Panc1 (cell line): Measurements from ENCODE around the gene TEX35. TPM values are rescaled to one million over a fixed set of nuclear protein-coding genes. Genes with fewer than 3 reads are reported as not detected.

Experiments used
- ATAC-seq: fragments of 200-7000 bp; cut with Tn5 transposase; 2 replicates; pipeline ENCODE4 v1.9.1; 2020; ENCODE audit warnings: mild to moderate bottlenecking, moderate library complexity
- BruUV-seq: library from RNA; stranded (reverse); fragments of 400-500 nt; replicated peaks from 2 replicates; lab custom pipeline; 2021; lab: Mats Ljungman, UMichigan
- CTCF ChIA-PET: fragments of 300-600 bp; sonication (Branson Sonifier 250); formaldehyde crosslinking; loops from one replicate; lab custom pipeline; 2022; ENCODE audit warnings: antibody characterized with exemption; lab: Charles Lee
- POLR2A ChIA-PET: fragments of 300-600 bp; sonication (Branson Sonifier 250); formaldehyde crosslinking; loops from one replicate; lab custom pipeline; 2022; ENCODE audit warnings: antibody characterized with exemption; lab: Charles Lee
- DNase-seq: peaks from one replicate; pipeline ENCODE4 v3.0.0-alpha.2; 2010; ENCODE audit warnings: low read depth, low spot score
- H3K27ac ChIP-seq: 2 replicates; pipeline ENCODE4 v1.5.1; 2011; ENCODE audit warnings: mild to moderate bottlenecking, low read length, inconsistent platforms
- H3K27me3 ChIP-seq: fragments of 200-500 bp; sonication (Bioruptor generic); 2 replicates; pipeline ENCODE4 v1.6.0; 2014; ENCODE audit warnings: low read length, inconsistent platforms; ENCODE audit not compliant: control insufficient read depth, insufficient read depth
- H3K36me3 ChIP-seq: fragments of 200-500 bp; sonication (Bioruptor generic); 2 replicates; pipeline ENCODE4 v1.5.1; 2014; ENCODE audit warnings: inconsistent platforms, mild to moderate bottlenecking, low read length, moderate library complexity; ENCODE audit not compliant: control insufficient read depth, insufficient read depth
- H3K4me1 ChIP-seq: 2 replicates; pipeline ENCODE4 v1.5.1; 2011; ENCODE audit warnings: inconsistent platforms, mild to moderate bottlenecking, low read length, moderate library complexity; ENCODE audit not compliant: control insufficient read depth, insufficient read depth
- H3K4me3 ChIP-seq, 2 experiments: 2 replicates each; pipeline ENCODE4 v1.5.1; 2011 to 2012; ENCODE audit warnings: low read depth in 2 of 2, low read length in 2 of 2, mild to moderate bottlenecking in 2 of 2, inconsistent platforms in 1 of 2, moderate library complexity in 1 of 2
- H3K9me3 ChIP-seq: fragments of 200-500 bp; sonication (Bioruptor generic); 2 replicates; pipeline ENCODE4 v1.5.1; 2014; ENCODE audit warnings: low read depth, mild to moderate bottlenecking, inconsistent platforms, low read length, moderate library complexity; ENCODE audit not compliant: control insufficient read depth, insufficient read depth
- POLR2AphosphoS5 ChIP-seq: IDR thresholded peaks from 2 replicates; pipeline ENCODE4 v1.6.1; 2012; ENCODE audit warnings: mild to moderate bottlenecking, low read depth, low read length, moderate library complexity
- SIN3A ChIP-seq: IDR thresholded peaks from 2 replicates; pipeline ENCODE4 v1.6.1; 2012; ENCODE audit warnings: low read depth, mild to moderate bottlenecking, low read length, moderate library complexity, borderline replicate concordance; ENCODE audit not compliant: insufficient read depth
- TCF7L2 ChIP-seq: IDR thresholded peaks from 2 replicates; pipeline ENCODE4 v1.6.1; 2011; ENCODE audit warnings: mild to moderate bottlenecking, low read depth, low read length, inconsistent platforms
- in situ Hi-C: cut with HindIII; loops from 2 replicates; pipeline ENCODE4 v1.10.0; 2016; ENCODE audit warnings: low sequenced_read_pairs, low pct_unique_long_range_greater_than_20kb
- intact Hi-C: fragments of 100-400 bp; cut with micrococcal nuclease; formaldehyde crosslinking; loops from one replicate; pipeline ENCODE4 v1.10.0; 2022; ENCODE audit not compliant: unreplicated experiment
- total RNA-seq: library from RNA; stranded (reverse); gene quantifications from one replicate; pipeline ENCODE4 v1.2.1, GENCODE V29; 2021; ENCODE audit not compliant: unreplicated experiment
- TF ChIP-seq, protein P1 (sequence below), 2 experiments: IDR thresholded peaks; 2 replicates each; pipeline ENCODE4 v1.6.1; 2011 to 2012; ENCODE audit warnings: low read depth in 2 of 2, control low read depth in 1 of 2, low read length in 1 of 2, mild to moderate bottlenecking in 1 of 2, moderate library complexity in 1 of 2; ENCODE audit not compliant: insufficient read depth in 1 of 2
- TF ChIP-seq, protein P2 (sequence below): fragments of 450-650 bp; IDR thresholded peaks from 2 replicates; pipeline ENCODE4 v1.5.1; 2017; ENCODE audit warnings: mild to moderate bottlenecking

The TEX35 gene
- total RNA-seq, 1 experiment from 2014 or later, result not detected

DNA sequence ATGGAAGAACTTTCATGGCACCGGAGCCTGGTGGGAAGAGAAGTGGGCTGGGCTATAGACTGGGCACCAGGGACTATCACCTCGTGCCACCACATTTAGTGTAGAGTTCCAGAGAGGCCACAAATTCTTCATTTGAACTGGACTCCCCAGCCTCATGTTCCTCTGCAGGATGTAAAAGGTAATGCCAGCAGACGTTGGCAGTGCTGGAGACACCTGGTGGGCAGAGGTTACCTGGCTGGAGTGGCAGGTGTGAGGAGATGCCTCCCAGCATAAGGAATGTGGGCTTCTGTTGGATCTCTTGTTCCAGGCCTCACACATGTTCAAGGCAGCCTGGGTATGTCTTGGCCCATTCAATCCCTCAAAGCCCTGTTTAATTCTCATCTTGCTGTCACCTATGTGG is 35.2 kb downstream of the TEX35 start:
- Histone ChIP-seq H3K27ac (no peak overlapping the region), H3K36me3 (no peaks in the 10 kb centered on the region), H3K9me3 (no peaks in the 10 kb centered on the region), H3K4me1 (no peaks in the 10 kb centered on the region), H3K4me3 (no peak overlapping the region), H3K27me3 (no peaks in the 10 kb centered on the region)
- TF ChIP-seq TCF7L2, result no peak
- DNase-seq, result no peak
- CTCF ChIA-PET, result no interaction called here
- ATAC-seq, result no peak
- POLR2A ChIA-PET, result no interaction called here
- intact Hi-C loops, result no loop called here
- in situ Hi-C loops, result no loop called here
- BruUV-seq, result no TSS peak

DNA sequence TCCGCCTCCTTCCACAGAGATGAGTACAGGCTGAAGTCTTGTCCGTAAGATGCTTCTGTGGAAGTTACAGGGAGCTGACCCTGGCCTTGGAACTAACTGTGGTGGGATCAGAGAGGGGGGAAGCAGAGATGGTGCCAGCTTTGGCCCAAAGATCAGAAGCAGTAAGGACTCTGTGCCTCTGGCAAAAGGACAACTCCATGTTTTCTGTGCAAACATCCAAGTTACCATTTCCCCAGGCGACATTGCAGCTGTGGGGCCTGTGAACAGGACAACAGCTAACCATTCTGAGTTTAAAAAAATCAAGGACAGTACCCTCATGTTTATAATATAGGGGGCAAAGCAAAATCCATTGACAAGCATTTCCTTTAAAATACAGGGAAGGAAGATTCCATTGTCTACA is 38.4 kb downstream of the TEX35 start:
- TF ChIP-seq, protein P1, sequence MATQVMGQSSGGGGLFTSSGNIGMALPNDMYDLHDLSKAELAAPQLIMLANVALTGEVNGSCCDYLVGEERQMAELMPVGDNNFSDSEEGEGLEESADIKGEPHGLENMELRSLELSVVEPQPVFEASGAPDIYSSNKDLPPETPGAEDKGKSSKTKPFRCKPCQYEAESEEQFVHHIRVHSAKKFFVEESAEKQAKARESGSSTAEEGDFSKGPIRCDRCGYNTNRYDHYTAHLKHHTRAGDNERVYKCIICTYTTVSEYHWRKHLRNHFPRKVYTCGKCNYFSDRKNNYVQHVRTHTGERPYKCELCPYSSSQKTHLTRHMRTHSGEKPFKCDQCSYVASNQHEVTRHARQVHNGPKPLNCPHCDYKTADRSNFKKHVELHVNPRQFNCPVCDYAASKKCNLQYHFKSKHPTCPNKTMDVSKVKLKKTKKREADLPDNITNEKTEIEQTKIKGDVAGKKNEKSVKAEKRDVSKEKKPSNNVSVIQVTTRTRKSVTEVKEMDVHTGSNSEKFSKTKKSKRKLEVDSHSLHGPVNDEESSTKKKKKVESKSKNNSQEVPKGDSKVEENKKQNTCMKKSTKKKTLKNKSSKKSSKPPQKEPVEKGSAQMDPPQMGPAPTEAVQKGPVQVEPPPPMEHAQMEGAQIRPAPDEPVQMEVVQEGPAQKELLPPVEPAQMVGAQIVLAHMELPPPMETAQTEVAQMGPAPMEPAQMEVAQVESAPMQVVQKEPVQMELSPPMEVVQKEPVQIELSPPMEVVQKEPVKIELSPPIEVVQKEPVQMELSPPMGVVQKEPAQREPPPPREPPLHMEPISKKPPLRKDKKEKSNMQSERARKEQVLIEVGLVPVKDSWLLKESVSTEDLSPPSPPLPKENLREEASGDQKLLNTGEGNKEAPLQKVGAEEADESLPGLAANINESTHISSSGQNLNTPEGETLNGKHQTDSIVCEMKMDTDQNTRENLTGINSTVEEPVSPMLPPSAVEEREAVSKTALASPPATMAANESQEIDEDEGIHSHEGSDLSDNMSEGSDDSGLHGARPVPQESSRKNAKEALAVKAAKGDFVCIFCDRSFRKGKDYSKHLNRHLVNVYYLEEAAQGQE (IDR thresholded peaks at IDR 0.05; ENCODE audit: insufficient read depth in 1 of 2, low read depth in 2 of 2, low read length in 1 of 2), result no peak
- TF ChIP-seq, protein P2, sequence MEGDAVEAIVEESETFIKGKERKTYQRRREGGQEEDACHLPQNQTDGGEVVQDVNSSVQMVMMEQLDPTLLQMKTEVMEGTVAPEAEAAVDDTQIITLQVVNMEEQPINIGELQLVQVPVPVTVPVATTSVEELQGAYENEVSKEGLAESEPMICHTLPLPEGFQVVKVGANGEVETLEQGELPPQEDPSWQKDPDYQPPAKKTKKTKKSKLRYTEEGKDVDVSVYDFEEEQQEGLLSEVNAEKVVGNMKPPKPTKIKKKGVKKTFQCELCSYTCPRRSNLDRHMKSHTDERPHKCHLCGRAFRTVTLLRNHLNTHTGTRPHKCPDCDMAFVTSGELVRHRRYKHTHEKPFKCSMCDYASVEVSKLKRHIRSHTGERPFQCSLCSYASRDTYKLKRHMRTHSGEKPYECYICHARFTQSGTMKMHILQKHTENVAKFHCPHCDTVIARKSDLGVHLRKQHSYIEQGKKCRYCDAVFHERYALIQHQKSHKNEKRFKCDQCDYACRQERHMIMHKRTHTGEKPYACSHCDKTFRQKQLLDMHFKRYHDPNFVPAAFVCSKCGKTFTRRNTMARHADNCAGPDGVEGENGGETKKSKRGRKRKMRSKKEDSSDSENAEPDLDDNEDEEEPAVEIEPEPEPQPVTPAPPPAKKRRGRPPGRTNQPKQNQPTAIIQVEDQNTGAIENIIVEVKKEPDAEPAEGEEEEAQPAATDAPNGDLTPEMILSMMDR, result no peak
- TF ChIP-seq POLR2AphosphoS5 (no peak), SIN3A (no peak), TCF7L2 (no peak)
- in situ Hi-C loops, result no loop called here

DNA sequence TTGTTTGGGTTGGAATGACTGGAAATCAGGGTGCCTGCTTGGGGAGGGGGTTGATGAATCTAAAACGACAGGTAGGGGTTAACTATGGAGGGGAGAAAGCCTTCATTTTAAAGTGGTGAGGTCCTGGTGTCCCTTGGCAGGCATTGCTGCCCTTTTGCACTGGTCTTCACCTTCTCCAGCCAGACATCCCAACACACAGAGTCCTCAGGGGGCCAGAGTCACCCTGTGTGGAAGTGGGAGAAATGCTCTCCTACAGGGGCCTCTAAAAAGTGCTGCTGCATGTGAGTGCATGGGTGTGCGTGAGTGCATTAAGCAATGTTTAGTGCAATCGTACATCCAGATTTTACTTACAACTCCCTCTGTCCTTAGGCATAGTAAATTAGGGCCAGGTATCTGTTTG is 39.0 kb downstream of the TEX35 start:
- no peak overlapping the region for H3K27ac ChIP-seq
- ATAC-seq, result no peak
- in situ Hi-C loops (no loop called here), intact Hi-C loops (no loop called here)
- TF ChIP-seq TCF7L2 (no peak), POLR2AphosphoS5 (no peak), SIN3A (no peak)
- TF ChIP-seq, protein P1 (IDR thresholded peaks at IDR 0.05; ENCODE audit: insufficient read depth in 1 of 2, low read depth in 2 of 2, low read length in 1 of 2), result no peak
- TF ChIP-seq, protein P2, result no peak
- no TSS peak for BruUV-seq
- DNase-seq, result no peak
- POLR2A ChIA-PET, result no interaction called here
- no peaks in the 10 kb centered on the region for H3K27me3 ChIP-seq
- H3K36me3 ChIP-seq, result no peaks in the 10 kb centered on the region
- no peaks in the 10 kb centered on the region for H3K4me1 ChIP-seq
- CTCF ChIA-PET, result interaction anchor here (0.7 kb wide), 1 partner anchor 9 kb away, joined by 5 read pairs; no protein-coding TSS in a partner anchor
- no peak overlapping the region for H3K4me3 ChIP-seq
- H3K9me3 ChIP-seq, result no peaks in the 10 kb centered on the region

More for the DNA sequence above, 38.4 kb downstream of the TEX35 start:
- Histone ChIP-seq H3K4me3 (no peak overlapping the region), H3K27ac (no peak overlapping the region), H3K27me3 (no peaks in the 10 kb centered on the region), H3K4me1 (no peaks in the 10 kb centered on the region), H3K9me3 (no peaks in the 10 kb centered on the region), H3K36me3 (no peaks in the 10 kb centered on the region)
- ChIA-PET CTCF (interaction anchor here (0.7 kb wide), 1 partner anchor 8 kb away, joined by 5 read pairs; no protein-coding TSS in a partner anchor), POLR2A (no interaction called here)
- no TSS peak for BruUV-seq
- no peak for ATAC-seq
- DNase-seq, result no peak
- intact Hi-C loops, result no loop called here
